Naive thymus-derived CD4-positive, alpha-beta T cell (primary cell): ENCODE data around the gene MEG3. TPM values are rescaled to one million over a fixed set of nuclear protein-coding genes. Genes with fewer than 3 reads are reported as not detected.

Experiments used
- ATAC-seq: fragments of 150-1000 bp; cut with Tn5 transposase; 2 replicates; pipeline ENCODE4 v1.10.0; 2021; ENCODE audit warnings: mild to moderate bottlenecking, moderate library complexity
- CTCF ChIA-PET: fragments of 350-600 bp; sonication (Branson Sonifier 250); formaldehyde crosslinking; loops from one replicate; lab custom pipeline; 2021; ENCODE audit warnings: antibody characterized with exemption; lab: Charles Lee
- POLR2A ChIA-PET: fragments of 350-600 bp; sonication (Branson Sonifier 250); formaldehyde crosslinking; loops from one replicate; lab custom pipeline; 2021; ENCODE audit warnings: antibody characterized with exemption, inconsistent platforms; lab: Charles Lee
- DNase-seq, 9 donors: peaks; one replicate each; pipeline versions ENCODE4 v3.0.0 to v3.0.0-alpha.2; 2020 to 2022; ENCODE audit warnings: mixed read lengths in 1 of 9
- H3K27ac ChIP-seq: one replicate; pipeline ENCODE4 v1.7.0; 2013; ENCODE audit warnings: mild to moderate bottlenecking, low read depth, low read length, moderate library complexity
- H3K27me3 ChIP-seq, 2 donors: one replicate each; pipeline ENCODE4 v1.7.0; 2013; ENCODE audit warnings: low read length in 2 of 2, mild to moderate bottlenecking in 2 of 2, moderate library complexity in 2 of 2; ENCODE audit not compliant: control insufficient read depth in 2 of 2, insufficient read depth in 2 of 2
- H3K36me3 ChIP-seq, 3 experiments: 1 replicate in 2 of 3; 2 replicates in 1 of 3; pipeline ENCODE4 v1.7.0; 2013; ENCODE audit warnings: low read length in 3 of 3, mild to moderate bottlenecking in 3 of 3, moderate library complexity in 1 of 3; ENCODE audit not compliant: insufficient read depth in 3 of 3, control insufficient read depth in 2 of 3
- H3K4me1 ChIP-seq, 2 donors: one replicate each; pipeline ENCODE4 v1.7.0; 2013; ENCODE audit warnings: low read length in 2 of 2, mild to moderate bottlenecking in 2 of 2, moderate library complexity in 1 of 2; ENCODE audit not compliant: control insufficient read depth in 2 of 2, insufficient read depth in 2 of 2
- H3K4me3 ChIP-seq: 2 replicates; pipeline ENCODE4 v1.7.0; 2013; ENCODE audit warnings: mild to moderate bottlenecking, low read length
- H3K9me3 ChIP-seq, 3 experiments: 1 replicate in 2 of 3; 2 replicates in 1 of 3; pipeline ENCODE4 v1.7.0; 2013; ENCODE audit warnings: low read length in 3 of 3; ENCODE audit not compliant: control insufficient read depth in 2 of 3
- H3K27ac Mint-ChIP-seq, 9 donors: one replicate each; pipeline ENCODE4 v1.8.0; 2020 to 2022; ENCODE audit warnings: mixed read lengths in 9 of 9, mild to moderate bottlenecking in 8 of 9, moderate library complexity in 5 of 9, inconsistent platforms in 2 of 9
- H3K27me3 Mint-ChIP-seq, 5 donors: one replicate each; pipeline ENCODE4 v1.8.0; 2021 to 2022; ENCODE audit warnings: mixed read lengths in 5 of 5, mild to moderate bottlenecking in 1 of 5
- H3K36me3 Mint-ChIP-seq, 5 donors: one replicate each; pipeline ENCODE4 v1.8.0; 2020 to 2022; ENCODE audit warnings: mixed read lengths in 5 of 5, mild to moderate bottlenecking in 3 of 5, inconsistent platforms in 1 of 5
- H3K4me1 Mint-ChIP-seq, 7 donors: one replicate each; pipeline ENCODE4 v1.8.0; 2020 to 2022; ENCODE audit warnings: mixed read lengths in 7 of 7, mild to moderate bottlenecking in 3 of 7, inconsistent platforms in 1 of 7
- H3K4me3 Mint-ChIP-seq, 10 donors: one replicate each; pipeline ENCODE4 v1.8.0; 2020 to 2022; ENCODE audit warnings: mild to moderate bottlenecking in 10 of 10, mixed read lengths in 10 of 10, moderate library complexity in 6 of 10, inconsistent platforms in 2 of 10
- H3K9me3 Mint-ChIP-seq, 11 donors: one replicate each; pipeline ENCODE4 v1.8.0; 2020 to 2022; ENCODE audit warnings: mixed read lengths in 11 of 11, mild to moderate bottlenecking in 4 of 11, inconsistent platforms in 1 of 11, moderate library complexity in 1 of 11
- intact Hi-C, 2 donors: fragments of 100-400 bp; cut with micrococcal nuclease; formaldehyde crosslinking; loops; one replicate each; pipeline ENCODE4 v1.15.1; 2023
- polyA plus RNA-seq, 2 donors: library from polyadenylated mRNA; unstranded; fragments of 300-500 nt; fragmentation: Illumina TruSeq; gene quantifications; one replicate each; pipeline ENCODE4 v1.2.3, GENCODE V29; 2021
- total RNA-seq, 6 experiments: library from RNA in 5 of 6; stranded (reverse) in 5 of 6; gene quantifications; 1 replicate in 5 of 6; 2 replicates in 1 of 6; pipeline ENCODE4 v1.2.3 and lab custom pipeline; 2021 to 2026

Gene MEG3
- total and polyA plus RNA-seq, 7 experiments from 2014 or later, result 0.80 to 2.4 TPM; not detected in 5

DNA sequence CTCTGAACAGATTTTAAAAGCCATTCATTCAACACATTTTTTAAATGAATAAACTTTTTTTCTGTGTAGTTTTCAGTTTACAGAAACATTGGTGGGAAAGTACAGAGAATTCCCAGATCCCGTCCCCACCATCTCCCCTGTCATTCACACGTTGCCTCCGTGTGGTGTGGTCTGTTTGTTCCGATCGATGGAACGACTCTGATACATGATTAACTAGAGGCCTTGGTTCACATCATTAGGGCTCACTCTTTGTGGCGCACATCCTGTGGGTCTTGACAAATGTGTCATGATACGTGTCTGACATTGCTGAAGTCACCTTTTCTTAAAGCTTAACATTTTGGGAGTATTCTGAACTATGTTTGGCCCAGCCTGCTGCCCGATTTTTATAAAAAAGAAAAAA is 18.5 kb downstream of the MEG3 start:
- H3K4me3 ChIP-seq, result no peak overlapping the region
- H3K27me3 ChIP-seq, result no peaks in the 10 kb centered on the region
- Mint-ChIP-seq H3K4me1 (peaks cover 0 to 5% (median 0%) of the 10 kb centered on the region in 7 donors), H3K27me3 (peaks cover 0 to 3% (median 0%) of the 10 kb centered on the region in 5 donors), H3K4me3 (no peak overlapping the region), H3K27ac (no peak overlapping the region), H3K9me3 (no peaks in the 10 kb centered on the region), H3K36me3 (no peaks in the 10 kb centered on the region)
- no peak for ATAC-seq
- no peaks in the 10 kb centered on the region for H3K36me3 ChIP-seq
- DNase-seq, result no peak
- peaks cover 0 to 5% of the 10 kb centered on the region in 2 donors for H3K4me1 ChIP-seq
- ChIA-PET CTCF (no interaction called here), POLR2A (no interaction called here)
- intact Hi-C loops, result no loop called here
- no peaks in the 10 kb centered on the region for H3K9me3 ChIP-seq
- no peak overlapping the region for H3K27ac ChIP-seq

DNA sequence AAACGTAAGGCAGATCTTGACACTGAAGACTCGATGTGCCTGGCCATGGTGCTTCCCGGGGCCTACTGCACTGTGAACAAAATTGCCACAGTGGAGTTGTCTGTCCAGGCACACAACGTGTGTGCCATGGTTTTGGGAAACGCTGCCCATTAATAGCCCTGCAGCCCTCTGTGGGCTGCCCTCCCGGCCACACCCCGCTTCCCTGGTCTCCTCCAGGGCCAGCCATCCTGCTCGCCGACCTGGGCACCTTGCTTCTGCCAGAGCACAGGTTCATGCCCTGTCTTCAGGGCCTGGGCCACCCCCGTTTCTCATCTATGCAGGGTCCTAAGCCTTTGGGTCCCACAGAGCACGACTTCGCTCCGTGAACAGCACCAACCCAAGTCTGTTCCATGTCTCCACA is 18.9 kb downstream of the MEG3 start:
- ChIA-PET CTCF (no interaction called here), POLR2A (no interaction called here)
- H3K27ac Mint-ChIP-seq, result no peak overlapping the region
- H3K4me3 Mint-ChIP-seq, result no peak overlapping the region
- no peaks in the 10 kb centered on the region for H3K36me3 Mint-ChIP-seq
- Histone ChIP-seq H3K36me3 (no peaks in the 10 kb centered on the region), H3K27ac (no peak overlapping the region), H3K27me3 (no peaks in the 10 kb centered on the region), H3K4me1 (peaks cover 0 to 8% of the 10 kb centered on the region in 2 donors), H3K4me3 (no peak overlapping the region), H3K9me3 (no peaks in the 10 kb centered on the region)
- H3K4me1 Mint-ChIP-seq, result peaks cover 0 to 5% (median 0%) of the 10 kb centered on the region in 7 donors
- H3K27me3 Mint-ChIP-seq, result peaks cover 0 to 3% (median 0%) of the 10 kb centered on the region in 5 donors
- intact Hi-C loops, result no loop called here
- DNase-seq (no peak), ATAC-seq (no peak)
- no peaks in the 10 kb centered on the region for H3K9me3 Mint-ChIP-seq

DNA sequence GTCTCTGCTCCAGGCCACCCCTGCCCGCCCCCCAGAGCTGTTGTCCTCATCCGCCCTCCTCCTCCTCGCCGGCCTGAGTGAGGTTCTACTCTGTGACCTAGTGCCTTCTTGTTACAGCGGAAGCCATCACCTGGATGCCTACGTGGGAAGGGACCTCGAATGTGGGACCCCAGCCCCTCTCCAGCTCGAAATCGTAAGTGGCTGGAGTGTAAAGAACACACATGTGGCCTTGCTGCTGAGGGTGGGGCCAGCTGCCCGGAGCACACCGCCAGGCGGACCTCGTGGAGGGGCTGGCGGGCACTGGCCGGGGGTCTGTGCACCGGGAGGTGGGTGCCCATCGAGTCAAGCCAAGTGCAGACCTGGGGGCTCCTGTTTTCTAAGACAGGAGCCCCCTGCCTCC is 19.4 kb downstream of the MEG3 start:
- ChIA-PET CTCF (no interaction called here), POLR2A (no interaction called here)
- Mint-ChIP-seq H3K4me3 (no peak overlapping the region), H3K9me3 (no peaks in the 10 kb centered on the region), H3K27ac (no peak overlapping the region), H3K4me1 (peaks cover 0 to 5% (median 0%) of the 10 kb centered on the region in 7 donors), H3K27me3 (peaks cover 0 to 3% (median 0%) of the 10 kb centered on the region in 5 donors), H3K36me3 (no peaks in the 10 kb centered on the region)
- Histone ChIP-seq H3K4me3 (no peak overlapping the region), H3K27ac (no peak overlapping the region), H3K36me3 (no peaks in the 10 kb centered on the region), H3K27me3 (no peaks in the 10 kb centered on the region), H3K4me1 (peaks cover 0 to 8% of the 10 kb centered on the region in 2 donors), H3K9me3 (no peaks in the 10 kb centered on the region)
- intact Hi-C loops, result no loop called here
- DNase-seq (no peak), ATAC-seq (no peak)

DNA sequence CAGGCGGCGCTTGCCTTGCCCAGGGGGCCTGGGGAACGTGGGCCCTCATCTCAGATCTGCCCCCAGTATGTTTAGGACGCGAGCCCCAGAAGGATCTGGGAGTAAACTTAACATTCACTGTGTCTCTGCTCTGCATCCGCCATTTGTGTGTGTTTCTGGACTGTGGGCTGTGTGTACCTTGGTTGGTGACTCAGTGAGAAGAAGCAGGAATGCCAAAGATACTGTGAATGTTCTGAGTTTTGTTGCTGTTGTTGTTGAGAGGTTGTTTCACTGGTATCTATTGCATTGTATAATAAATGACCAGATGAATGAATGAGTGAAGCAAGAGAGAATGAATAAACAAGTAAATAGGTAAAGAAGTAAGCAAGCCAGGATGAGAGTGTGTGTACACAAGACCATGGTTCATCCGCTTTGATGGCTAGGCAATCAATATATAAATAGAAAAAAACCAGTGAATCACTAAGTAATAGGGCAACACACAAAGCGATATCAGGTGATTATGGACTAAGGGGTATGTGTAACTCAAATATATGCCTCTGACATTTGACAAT is 20.5 kb downstream of the MEG3 start:
- H3K27me3 Mint-ChIP-seq, result peaks cover 0 to 3% (median 0%) of the 10 kb centered on the region in 5 donors
- H3K4me3 Mint-ChIP-seq, result no peak overlapping the region
- no peaks in the 10 kb centered on the region for H3K9me3 ChIP-seq
- no peaks in the 10 kb centered on the region for H3K27me3 ChIP-seq
- H3K9me3 Mint-ChIP-seq, result no peaks in the 10 kb centered on the region
- no peak overlapping the region for H3K27ac Mint-ChIP-seq
- no peak overlapping the region for H3K27ac ChIP-seq
- ChIA-PET CTCF (no interaction called here), POLR2A (no interaction called here)
- peaks cover 0 to 12% (median 0%) of the 10 kb centered on the region in 7 donors for H3K4me1 Mint-ChIP-seq
- peaks cover 0 to 8% of the 10 kb centered on the region in 2 donors for H3K4me1 ChIP-seq
- no peaks in the 10 kb centered on the region for H3K36me3 ChIP-seq
- ATAC-seq, result no peak
- intact Hi-C loops, result no loop called here
- no peak for DNase-seq
- no peak overlapping the region for H3K4me3 ChIP-seq
- H3K36me3 Mint-ChIP-seq, result no peaks in the 10 kb centered on the region

DNA sequence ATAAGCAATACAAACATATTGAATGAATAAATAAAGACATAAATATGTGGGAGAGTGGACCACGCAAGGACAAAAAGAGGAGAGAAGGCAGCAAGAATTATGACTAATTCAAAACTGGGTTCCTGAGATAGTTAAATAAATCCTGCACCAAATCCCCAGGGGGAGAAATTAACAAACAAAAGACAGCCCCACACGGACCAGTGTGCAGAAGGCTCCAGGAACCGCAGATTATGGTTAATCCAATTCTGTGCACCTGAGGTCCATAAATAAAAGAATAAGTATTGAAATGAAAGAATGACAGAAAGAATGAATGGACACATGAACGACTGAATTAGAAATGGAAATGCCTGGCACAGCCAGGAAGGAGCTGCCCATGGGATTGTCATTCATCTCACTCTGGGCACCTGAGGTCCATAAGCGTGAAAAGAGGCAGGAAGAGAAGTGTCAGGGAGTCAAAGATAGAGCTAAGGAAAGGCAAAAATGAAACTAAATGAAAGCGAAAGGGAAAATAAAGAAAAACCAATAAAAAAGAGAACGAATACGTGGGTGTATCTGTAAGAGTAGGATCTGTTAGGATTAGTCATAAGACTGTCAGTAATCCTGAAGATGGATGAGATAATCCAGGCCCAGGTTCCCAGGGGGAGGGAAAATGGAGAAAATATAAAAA is 23.3 kb downstream of the MEG3 start:
- no peaks in the 10 kb centered on the region for H3K27me3 Mint-ChIP-seq
- DNase-seq (no peak), ATAC-seq (no peak)
- H3K27ac Mint-ChIP-seq, result no peak overlapping the region
- Histone ChIP-seq H3K36me3 (no peaks in the 10 kb centered on the region), H3K27me3 (no peaks in the 10 kb centered on the region), H3K4me1 (peaks cover 0 to 8% of the 10 kb centered on the region in 2 donors), H3K9me3 (no peaks in the 10 kb centered on the region), H3K4me3 (peak overlapping the region; percentile 25), H3K27ac (no peak overlapping the region)
- no peaks in the 10 kb centered on the region for H3K9me3 Mint-ChIP-seq
- intact Hi-C loops, result no loop called here
- H3K4me1 Mint-ChIP-seq, result peaks cover 0 to 7% (median 0%) of the 10 kb centered on the region in 7 donors
- no peak overlapping the region for H3K4me3 Mint-ChIP-seq
- POLR2A ChIA-PET, result no interaction called here
- CTCF ChIA-PET, result interaction anchor here (1.0 kb wide), 1 partner anchor 780 kb away, joined by 5 read pairs; no protein-coding TSS in a partner anchor
- H3K36me3 Mint-ChIP-seq, result no peaks in the 10 kb centered on the region

DNA sequence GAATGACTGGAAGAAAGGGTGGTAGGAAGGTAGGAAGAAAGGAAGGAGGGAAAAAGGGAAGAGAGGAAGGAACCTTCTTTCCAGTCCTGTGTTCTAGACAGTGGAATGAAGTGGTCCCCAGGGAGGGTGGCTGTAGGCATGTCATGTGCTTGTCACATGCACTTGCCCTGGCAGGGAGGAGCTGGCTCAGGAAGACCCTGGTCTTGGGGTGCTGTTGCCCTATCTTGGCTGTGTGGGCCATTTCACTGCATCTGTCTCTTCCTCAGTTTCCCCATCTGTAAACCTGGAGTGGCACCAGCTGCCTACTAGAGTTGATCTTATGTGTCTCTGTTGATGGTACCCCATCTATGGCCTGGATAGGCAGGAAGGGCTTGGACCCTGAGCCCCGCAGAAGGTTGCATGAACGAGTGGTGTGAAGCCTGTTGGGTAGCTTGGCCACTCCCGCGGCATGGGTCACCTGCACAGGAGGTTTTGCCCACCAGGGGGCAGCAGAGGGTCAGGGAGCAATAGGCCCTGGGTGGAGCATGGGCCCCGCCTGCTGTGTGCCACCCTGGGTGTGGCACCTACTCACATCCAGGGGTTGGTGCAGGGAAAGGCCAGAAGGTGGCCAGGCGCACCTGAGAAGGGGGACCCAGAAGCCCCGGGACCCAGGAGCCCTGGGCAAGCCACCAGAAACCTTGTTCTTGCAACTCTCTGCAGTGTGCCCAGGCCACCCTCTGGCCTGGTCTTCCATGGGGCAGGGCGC is 25.1 kb downstream of the MEG3 start:
- Histone ChIP-seq H3K4me1 (peaks cover 0 to 8% of the 10 kb centered on the region in 2 donors), H3K9me3 (no peaks in the 10 kb centered on the region), H3K4me3 (no peak overlapping the region), H3K27me3 (no peaks in the 10 kb centered on the region), H3K36me3 (no peaks in the 10 kb centered on the region), H3K27ac (no peak overlapping the region)
- Mint-ChIP-seq H3K9me3 (no peaks in the 10 kb centered on the region), H3K4me1 (peaks cover 0 to 7% (median 0%) of the 10 kb centered on the region in 7 donors), H3K4me3 (peak overlapping the region in 1 of 10 donors; percentile 8), H3K27me3 (no peaks in the 10 kb centered on the region), H3K27ac (peak overlapping the region in 1 of 9 donors; percentile 4), H3K36me3 (no peaks in the 10 kb centered on the region)
- CTCF ChIA-PET, result interaction anchor here (1.1 kb wide), 1 partner anchor 720 kb away, joined by 5 read pairs; no protein-coding TSS in a partner anchor
- ATAC-seq (peak; percentile 86), DNase-seq (peak; percentile 44 to 83 (median 69))
- POLR2A ChIA-PET, result no interaction called here
- intact Hi-C loops, result loop anchor here (1.0 to 5.0 kb wide), 3 partner anchors 188 to 777 kb away; no protein-coding TSS in a partner anchor
